HEK293 (cell line): Measurements from ENCODE around the gene CA10.

Experiments used
- CTCF ChIA-PET: fragments of 350-600 bp; formaldehyde crosslinking; extraction: SDS; loops from one replicate; lab custom pipeline; 2021; ENCODE audit warnings: antibody characterized with exemption; lab: Yijun Ruan, JAX
- POLR2A ChIA-PET: fragments of 300-600 bp; formaldehyde crosslinking; extraction: SDS; loops from one replicate; lab custom pipeline; 2020; ENCODE audit warnings: antibody characterized with exemption, inconsistent platforms; lab: Yijun Ruan, JAX
- H3K27ac ChIP-seq: fragments of 200-500 bp; sonication (Bioruptor generic); 2 replicates; pipeline ENCODE4 v1.5.1; 2014; ENCODE audit warnings: low read depth, low read length, control low read depth, inconsistent platforms; ENCODE audit errors: extremely low read depth
- H3K36me3 ChIP-seq, 2 experiments: fragments of 200-500 bp in 1 of 2; sonication (Bioruptor generic) in 1 of 2; 1 replicate in 1 of 2; 2 replicates in 1 of 2; pipeline ENCODE4 v1.5.1; 2014 to 2017; ENCODE audit warnings: inconsistent platforms in 2 of 2, low read length in 2 of 2; ENCODE audit not compliant: control insufficient read depth in 2 of 2, insufficient read depth in 1 of 2
- H3K4me1 ChIP-seq: fragments of 200-500 bp; sonication (Bioruptor generic); 2 replicates; pipeline ENCODE4 v1.5.1; 2014; ENCODE audit warnings: mild to moderate bottlenecking, low read length, inconsistent platforms; ENCODE audit not compliant: control insufficient read depth, insufficient read depth
- H3K4me3 ChIP-seq: 2 replicates; pipeline ENCODE4 v1.5.1; 2011; ENCODE audit warnings: low read depth, mild to moderate bottlenecking, control low read depth, low read length, moderate library complexity
- H3K9me3 ChIP-seq: fragments of 200-500 bp; sonication (Bioruptor generic); 2 replicates; pipeline ENCODE4 v1.5.1; 2014; ENCODE audit warnings: low read depth, low read length, inconsistent platforms; ENCODE audit not compliant: control insufficient read depth, insufficient read depth
- KLF10 ChIP-seq: fragments of 450-650 bp; IDR thresholded peaks from 2 replicates; pipeline ENCODE4 v1.5.1; 2018; ENCODE audit warnings: missing biosample characterization, mild to moderate bottlenecking, missing genetic modification characterization
- MYNN ChIP-seq: fragments of 450-650 bp; formaldehyde crosslinking; IDR thresholded peaks from 2 replicates; pipeline ENCODE4 v1.5.1; 2016; ENCODE audit warnings: missing biosample characterization, missing genetic modification characterization, borderline replicate concordance
- ZBTB17 ChIP-seq: fragments of 450-650 bp; formaldehyde crosslinking; IDR thresholded peaks from 2 replicates; pipeline ENCODE4 v1.5.1; 2016; ENCODE audit warnings: missing biosample characterization, missing genetic modification characterization
- ZBTB21 ChIP-seq: fragments of 450-650 bp; formaldehyde crosslinking; IDR thresholded peaks from 2 replicates; pipeline ENCODE4 v1.5.1; 2017; ENCODE audit warnings: missing biosample characterization, missing genetic modification characterization
- ZBTB48 ChIP-seq: fragments of 450-650 bp; formaldehyde crosslinking; IDR thresholded peaks from 2 replicates; pipeline ENCODE4 v1.5.1; 2016; ENCODE audit warnings: missing biosample characterization, missing genetic modification characterization
- ZFP41 ChIP-seq: fragments of 450-650 bp; formaldehyde crosslinking; IDR thresholded peaks from 2 replicates; pipeline ENCODE4 v1.5.1; 2016; ENCODE audit warnings: missing biosample characterization, missing genetic modification characterization, borderline replicate concordance
- ZNF140 ChIP-seq: fragments of 450-650 bp; formaldehyde crosslinking; IDR thresholded peaks from 2 replicates; pipeline ENCODE4 v1.5.1; 2016; ENCODE audit warnings: missing biosample characterization, missing genetic modification characterization
- ZNF146 ChIP-seq: fragments of 450-650 bp; formaldehyde crosslinking; IDR thresholded peaks from 2 replicates; pipeline ENCODE4 v1.5.1; 2016; ENCODE audit warnings: missing biosample characterization, missing genetic modification characterization
- ZNF155 ChIP-seq: fragments of 450-650 bp; formaldehyde crosslinking; IDR thresholded peaks from 2 replicates; pipeline ENCODE4 v1.5.1; 2016; ENCODE audit warnings: missing biosample characterization, missing genetic modification characterization
- ZNF239 ChIP-seq: fragments of 450-650 bp; formaldehyde crosslinking; IDR thresholded peaks from 2 replicates; pipeline ENCODE4 v1.5.1; 2016; ENCODE audit warnings: missing biosample characterization, missing genetic modification characterization
- ZNF521 ChIP-seq: fragments of 450-650 bp; formaldehyde crosslinking; IDR thresholded peaks from 2 replicates; pipeline ENCODE4 v1.5.1; 2017; ENCODE audit warnings: missing biosample characterization, mild to moderate bottlenecking, missing genetic modification characterization
- ZNF560 ChIP-seq: fragments of 450-650 bp; formaldehyde crosslinking; IDR thresholded peaks from 2 replicates; pipeline ENCODE4 v1.5.1; 2017; ENCODE audit warnings: missing biosample characterization, missing genetic modification characterization, borderline replicate concordance
- ZNF624 ChIP-seq: fragments of 450-650 bp; formaldehyde crosslinking; IDR thresholded peaks from 2 replicates; pipeline ENCODE4 v1.5.1; 2017; ENCODE audit warnings: missing biosample characterization, missing genetic modification characterization
- ZNF660 ChIP-seq: fragments of 450-650 bp; IDR thresholded peaks from 2 replicates; pipeline ENCODE4 v1.5.1; 2018; ENCODE audit warnings: missing biosample characterization, mild to moderate bottlenecking, missing genetic modification characterization
- ZNF701 ChIP-seq: fragments of 450-650 bp; formaldehyde crosslinking; IDR thresholded peaks from 2 replicates; pipeline ENCODE4 v1.5.1; 2016; ENCODE audit warnings: missing biosample characterization, missing genetic modification characterization
- ZNF837 ChIP-seq: fragments of 450-650 bp; formaldehyde crosslinking; IDR thresholded peaks from 2 replicates; pipeline ENCODE4 v1.5.1; 2016; ENCODE audit warnings: missing biosample characterization, missing genetic modification characterization
- TF ChIP-seq, protein P1 (sequence below): fragments of 450-650 bp; formaldehyde crosslinking; IDR thresholded peaks from 2 replicates; pipeline ENCODE4 v1.5.1; 2016; ENCODE audit warnings: missing biosample characterization, missing genetic modification characterization, borderline replicate concordance
- TF ChIP-seq, protein P2 (sequence below): fragments of 450-650 bp; formaldehyde crosslinking; IDR thresholded peaks from 2 replicates; pipeline ENCODE4 v1.5.1; 2016; ENCODE audit warnings: missing biosample characterization, missing genetic modification characterization
- TF ChIP-seq, protein P3 (sequence below): fragments of 450-650 bp; formaldehyde crosslinking; IDR thresholded peaks from 2 replicates; pipeline ENCODE4 v1.5.1; 2016; ENCODE audit warnings: missing biosample characterization, missing genetic modification characterization, borderline replicate concordance
- TF ChIP-seq, protein P4 (sequence below): fragments of 450-650 bp; IDR thresholded peaks from 2 replicates; pipeline ENCODE4 v1.5.1; 2018; ENCODE audit warnings: missing biosample characterization, missing genetic modification characterization

The CA10 gene

DNA sequence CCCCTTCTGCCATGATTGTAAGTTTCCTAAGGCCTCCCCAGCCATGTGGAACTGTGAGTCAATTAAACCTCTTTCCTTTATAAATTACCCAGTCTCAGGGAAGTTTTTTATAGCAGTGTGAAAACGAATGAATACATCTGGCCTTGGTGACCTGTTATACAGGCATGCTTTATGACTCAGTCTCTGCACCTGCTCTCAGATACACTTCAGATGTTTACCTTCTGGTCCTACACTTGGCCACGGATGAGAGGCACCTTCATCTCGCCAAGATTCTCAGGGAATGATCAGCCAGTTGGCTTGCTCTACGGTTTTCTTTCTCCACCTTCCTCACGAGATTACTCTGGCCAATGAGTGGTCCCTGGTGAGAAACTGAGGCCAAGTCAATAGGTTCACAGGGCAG, 304.7 kb downstream of the CA10 start:
- ChIA-PET CTCF (interaction anchor here (0.6 to 0.7 kb wide), 2 partner anchors 8 to 34 kb away, joined by 3 read pairs; no protein-coding TSS in a partner anchor), POLR2A (no interaction called here)
- H3K9me3 ChIP-seq: no peaks in the 10 kb centered on the region
- no peak overlapping the region for H3K27ac ChIP-seq
- no peak for TF ChIP-seq ZNF140 (tag by site-specific recombination)
- H3K4me3 ChIP-seq: no peak overlapping the region
- H3K4me1 ChIP-seq: no peaks in the 10 kb centered on the region
- H3K36me3 ChIP-seq: no peaks in the 10 kb centered on the region

DNA sequence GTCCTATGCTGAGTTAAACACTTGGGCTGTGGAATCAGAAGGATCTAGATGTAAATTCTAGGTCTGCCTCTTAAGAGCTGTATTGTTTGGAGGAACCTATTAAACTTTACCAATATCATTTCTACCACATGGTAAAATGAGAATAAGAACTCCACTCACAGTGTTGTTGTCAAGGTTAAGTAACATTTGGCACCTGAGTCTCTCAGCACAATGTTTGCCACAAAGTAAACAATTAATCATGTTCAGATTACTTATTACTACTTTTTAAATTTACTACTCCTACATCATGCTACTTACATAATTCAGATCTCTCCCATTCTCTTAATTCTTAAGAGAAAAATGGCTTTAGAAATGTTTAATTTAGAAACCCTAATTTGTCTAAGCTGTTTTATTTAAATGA, 305.9 kb downstream of the CA10 start:
- no peak for TF ChIP-seq ZNF701 (tag by site-specific recombination)
- TF ChIP-seq, protein P1, sequence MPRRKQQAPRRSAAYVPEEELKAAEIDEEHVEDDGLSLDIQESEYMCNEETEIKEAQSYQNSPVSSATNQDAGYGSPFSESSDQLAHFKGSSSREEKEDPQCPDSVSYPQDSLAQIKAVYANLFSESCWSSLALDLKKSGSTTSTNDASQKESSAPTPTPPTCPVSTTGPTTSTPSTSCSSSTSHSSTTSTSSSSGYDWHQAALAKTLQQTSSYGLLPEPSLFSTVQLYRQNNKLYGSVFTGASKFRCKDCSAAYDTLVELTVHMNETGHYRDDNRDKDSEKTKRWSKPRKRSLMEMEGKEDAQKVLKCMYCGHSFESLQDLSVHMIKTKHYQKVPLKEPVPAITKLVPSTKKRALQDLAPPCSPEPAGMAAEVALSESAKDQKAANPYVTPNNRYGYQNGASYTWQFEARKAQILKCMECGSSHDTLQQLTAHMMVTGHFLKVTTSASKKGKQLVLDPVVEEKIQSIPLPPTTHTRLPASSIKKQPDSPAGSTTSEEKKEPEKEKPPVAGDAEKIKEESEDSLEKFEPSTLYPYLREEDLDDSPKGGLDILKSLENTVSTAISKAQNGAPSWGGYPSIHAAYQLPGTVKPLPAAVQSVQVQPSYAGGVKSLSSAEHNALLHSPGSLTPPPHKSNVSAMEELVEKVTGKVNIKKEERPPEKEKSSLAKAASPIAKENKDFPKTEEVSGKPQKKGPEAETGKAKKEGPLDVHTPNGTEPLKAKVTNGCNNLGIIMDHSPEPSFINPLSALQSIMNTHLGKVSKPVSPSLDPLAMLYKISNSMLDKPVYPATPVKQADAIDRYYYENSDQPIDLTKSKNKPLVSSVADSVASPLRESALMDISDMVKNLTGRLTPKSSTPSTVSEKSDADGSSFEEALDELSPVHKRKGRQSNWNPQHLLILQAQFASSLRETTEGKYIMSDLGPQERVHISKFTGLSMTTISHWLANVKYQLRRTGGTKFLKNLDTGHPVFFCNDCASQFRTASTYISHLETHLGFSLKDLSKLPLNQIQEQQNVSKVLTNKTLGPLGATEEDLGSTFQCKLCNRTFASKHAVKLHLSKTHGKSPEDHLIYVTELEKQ (tag by site-specific recombination): no peak
- TF ChIP-seq, protein P2, sequence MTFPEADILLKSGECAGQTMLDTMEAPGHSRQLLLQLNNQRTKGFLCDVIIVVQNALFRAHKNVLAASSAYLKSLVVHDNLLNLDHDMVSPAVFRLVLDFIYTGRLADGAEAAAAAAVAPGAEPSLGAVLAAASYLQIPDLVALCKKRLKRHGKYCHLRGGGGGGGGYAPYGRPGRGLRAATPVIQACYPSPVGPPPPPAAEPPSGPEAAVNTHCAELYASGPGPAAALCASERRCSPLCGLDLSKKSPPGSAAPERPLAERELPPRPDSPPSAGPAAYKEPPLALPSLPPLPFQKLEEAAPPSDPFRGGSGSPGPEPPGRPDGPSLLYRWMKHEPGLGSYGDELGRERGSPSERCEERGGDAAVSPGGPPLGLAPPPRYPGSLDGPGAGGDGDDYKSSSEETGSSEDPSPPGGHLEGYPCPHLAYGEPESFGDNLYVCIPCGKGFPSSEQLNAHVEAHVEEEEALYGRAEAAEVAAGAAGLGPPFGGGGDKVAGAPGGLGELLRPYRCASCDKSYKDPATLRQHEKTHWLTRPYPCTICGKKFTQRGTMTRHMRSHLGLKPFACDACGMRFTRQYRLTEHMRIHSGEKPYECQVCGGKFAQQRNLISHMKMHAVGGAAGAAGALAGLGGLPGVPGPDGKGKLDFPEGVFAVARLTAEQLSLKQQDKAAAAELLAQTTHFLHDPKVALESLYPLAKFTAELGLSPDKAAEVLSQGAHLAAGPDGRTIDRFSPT (tag by site-specific recombination): no peak
- TF ChIP-seq ZNF624 (tag by site-specific recombination): no peak
- TF ChIP-seq ZBTB48 (tag by site-specific recombination): no peak
- TF ChIP-seq, protein P3, sequence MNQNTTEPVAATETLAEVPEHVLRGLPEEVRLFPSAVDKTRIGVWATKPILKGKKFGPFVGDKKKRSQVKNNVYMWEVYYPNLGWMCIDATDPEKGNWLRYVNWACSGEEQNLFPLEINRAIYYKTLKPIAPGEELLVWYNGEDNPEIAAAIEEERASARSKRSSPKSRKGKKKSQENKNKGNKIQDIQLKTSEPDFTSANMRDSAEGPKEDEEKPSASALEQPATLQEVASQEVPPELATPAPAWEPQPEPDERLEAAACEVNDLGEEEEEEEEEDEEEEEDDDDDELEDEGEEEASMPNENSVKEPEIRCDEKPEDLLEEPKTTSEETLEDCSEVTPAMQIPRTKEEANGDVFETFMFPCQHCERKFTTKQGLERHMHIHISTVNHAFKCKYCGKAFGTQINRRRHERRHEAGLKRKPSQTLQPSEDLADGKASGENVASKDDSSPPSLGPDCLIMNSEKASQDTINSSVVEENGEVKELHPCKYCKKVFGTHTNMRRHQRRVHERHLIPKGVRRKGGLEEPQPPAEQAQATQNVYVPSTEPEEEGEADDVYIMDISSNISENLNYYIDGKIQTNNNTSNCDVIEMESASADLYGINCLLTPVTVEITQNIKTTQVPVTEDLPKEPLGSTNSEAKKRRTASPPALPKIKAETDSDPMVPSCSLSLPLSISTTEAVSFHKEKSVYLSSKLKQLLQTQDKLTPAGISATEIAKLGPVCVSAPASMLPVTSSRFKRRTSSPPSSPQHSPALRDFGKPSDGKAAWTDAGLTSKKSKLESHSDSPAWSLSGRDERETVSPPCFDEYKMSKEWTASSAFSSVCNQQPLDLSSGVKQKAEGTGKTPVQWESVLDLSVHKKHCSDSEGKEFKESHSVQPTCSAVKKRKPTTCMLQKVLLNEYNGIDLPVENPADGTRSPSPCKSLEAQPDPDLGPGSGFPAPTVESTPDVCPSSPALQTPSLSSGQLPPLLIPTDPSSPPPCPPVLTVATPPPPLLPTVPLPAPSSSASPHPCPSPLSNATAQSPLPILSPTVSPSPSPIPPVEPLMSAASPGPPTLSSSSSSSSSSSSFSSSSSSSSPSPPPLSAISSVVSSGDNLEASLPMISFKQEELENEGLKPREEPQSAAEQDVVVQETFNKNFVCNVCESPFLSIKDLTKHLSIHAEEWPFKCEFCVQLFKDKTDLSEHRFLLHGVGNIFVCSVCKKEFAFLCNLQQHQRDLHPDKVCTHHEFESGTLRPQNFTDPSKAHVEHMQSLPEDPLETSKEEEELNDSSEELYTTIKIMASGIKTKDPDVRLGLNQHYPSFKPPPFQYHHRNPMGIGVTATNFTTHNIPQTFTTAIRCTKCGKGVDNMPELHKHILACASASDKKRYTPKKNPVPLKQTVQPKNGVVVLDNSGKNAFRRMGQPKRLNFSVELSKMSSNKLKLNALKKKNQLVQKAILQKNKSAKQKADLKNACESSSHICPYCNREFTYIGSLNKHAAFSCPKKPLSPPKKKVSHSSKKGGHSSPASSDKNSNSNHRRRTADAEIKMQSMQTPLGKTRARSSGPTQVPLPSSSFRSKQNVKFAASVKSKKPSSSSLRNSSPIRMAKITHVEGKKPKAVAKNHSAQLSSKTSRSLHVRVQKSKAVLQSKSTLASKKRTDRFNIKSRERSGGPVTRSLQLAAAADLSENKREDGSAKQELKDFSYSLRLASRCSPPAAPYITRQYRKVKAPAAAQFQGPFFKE (tag by site-specific recombination): no peak
- TF ChIP-seq ZNF837: no peak
- no peak for TF ChIP-seq ZBTB21 (tag by site-specific recombination)
- no peak for TF ChIP-seq ZNF239
- TF ChIP-seq, protein P4, sequence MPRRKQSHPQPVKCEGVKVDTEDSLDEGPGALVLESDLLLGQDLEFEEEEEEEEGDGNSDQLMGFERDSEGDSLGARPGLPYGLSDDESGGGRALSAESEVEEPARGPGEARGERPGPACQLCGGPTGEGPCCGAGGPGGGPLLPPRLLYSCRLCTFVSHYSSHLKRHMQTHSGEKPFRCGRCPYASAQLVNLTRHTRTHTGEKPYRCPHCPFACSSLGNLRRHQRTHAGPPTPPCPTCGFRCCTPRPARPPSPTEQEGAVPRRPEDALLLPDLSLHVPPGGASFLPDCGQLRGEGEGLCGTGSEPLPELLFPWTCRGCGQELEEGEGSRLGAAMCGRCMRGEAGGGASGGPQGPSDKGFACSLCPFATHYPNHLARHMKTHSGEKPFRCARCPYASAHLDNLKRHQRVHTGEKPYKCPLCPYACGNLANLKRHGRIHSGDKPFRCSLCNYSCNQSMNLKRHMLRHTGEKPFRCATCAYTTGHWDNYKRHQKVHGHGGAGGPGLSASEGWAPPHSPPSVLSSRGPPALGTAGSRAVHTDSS (tag by site-specific recombination): no peak
- no peak for TF ChIP-seq ZNF155
- no peak for TF ChIP-seq KLF10 (tag by site-specific recombination)
- no peak for TF ChIP-seq ZBTB17 (tag by site-specific recombination)
- TF ChIP-seq ZNF146 (tag by site-specific recombination): no peak
- no peak for TF ChIP-seq ZFP41 (tag by site-specific recombination)
- TF ChIP-seq MYNN: no peak
- no peak for TF ChIP-seq ZNF660 (tag by site-specific recombination)
- TF ChIP-seq ZNF521 (tag by site-specific recombination): no peak
- TF ChIP-seq ZNF560 (tag by site-specific recombination): no peak
- ChIA-PET POLR2A (no interaction called here), CTCF (interaction anchor here (0.7 to 2.9 kb wide), 3 partner anchors 8 to 255 kb away, joined by 3 to 22 read pairs (median 4); no protein-coding TSS in a partner anchor)
- Histone ChIP-seq H3K4me3 (no peak overlapping the region), H3K36me3 (no peaks in the 10 kb centered on the region), H3K27ac (no peak overlapping the region), H3K4me1 (no peaks in the 10 kb centered on the region), H3K9me3 (no peaks in the 10 kb centered on the region)
